ENCODE measurements around the gene FAM131C. TPM values are rescaled to one million over a fixed set of nuclear protein-coding genes. Genes with fewer than 3 reads are reported as not detected.

The FAM131C gene
- total and polyA plus RNA-seq, 2 experiments from 2014 or later, result 0.71 to 1.3 TPM

- H3K36me3 Mint-ChIP-seq (ENCODE audit: low read depth), result no peaks in the 10 kb centered on the region
Measured at GRCh38 chr1:16019644-16020277, 53.7 kb downstream of the FAM131C start.

More at GRCh38 chr1:16019644-16020277, 53.7 kb downstream of the FAM131C start:
- H3K4me1 Mint-ChIP-seq, result peaks cover 44% of the 10 kb centered on the region
- Histone ChIP-seq H3K9me2 (ENCODE audit: insufficient read depth) (no peaks in the 10 kb centered on the region), H3K27me3 (ENCODE audit: insufficient read depth) (no peaks in the 10 kb centered on the region), H3K4me3 (no peak overlapping the region), H3F3A (replicated peaks; ENCODE audit: low read depth) (no peaks in the 10 kb centered on the region), H3K4me2 (no peak overlapping the region), H3K79me2 (replicated peaks; ENCODE audit: insufficient read depth) (no peaks in the 10 kb centered on the region), H3K4me1 (ENCODE audit: insufficient read depth) (peaks cover 19% of the 10 kb centered on the region; the same call in 1 of the 2 replicates), H2AFZ (no peak overlapping the region), H4K20me1 (replicated peaks; ENCODE audit: insufficient read depth) (no peaks in the 10 kb centered on the region), H3K36me3 (ENCODE audit: insufficient read depth) (no peaks in the 10 kb centered on the region), H3K27ac (ENCODE audit: low read depth) (no peak overlapping the region)
- ATAC-seq, result no peak
- no peaks in the 10 kb centered on the region for H3K9me3 Mint-ChIP-seq
- no peak for TF ChIP-seq POLR2AphosphoS5 (IDR thresholded peaks at IDR 0.05; ENCODE audit: low read depth)
- TF ChIP-seq ETS1 (IDR thresholded peaks at IDR 0.05), result no peak
- no peak for TF ChIP-seq REST (IDR thresholded peaks at IDR 0.05; ENCODE audit: unreplicated experiment)
- no peak for TF ChIP-seq STAT1 (IDR thresholded peaks at IDR 0.05; ENCODE audit: unreplicated experiment)
- TF ChIP-seq ZNF462 (CRISPR knock-in tag; IDR thresholded peaks at IDR 0.05), result no peak
- TF ChIP-seq ZNF331 (CRISPR knock-in tag; IDR thresholded peaks at IDR 0.05; ENCODE audit: low read depth), result no peak
- no peak for TF ChIP-seq EZH2 (IDR thresholded peaks at IDR 0.05; ENCODE audit: low read depth, unreplicated experiment)
- TF ChIP-seq NANOG (IDR thresholded peaks at IDR 0.05; ENCODE audit: borderline replicate concordance), result no peak
- no peak for TF ChIP-seq CREB1 (CRISPR knock-in tag; IDR thresholded peaks at IDR 0.05; ENCODE audit: low read depth)
- TF ChIP-seq JUNB (IDR thresholded peaks at IDR 0.05; ENCODE audit: unreplicated experiment), result no peak
- no peak for TF ChIP-seq CTCF (conservative IDR thresholded peaks at IDR 0.05; ENCODE audit: low read depth in 2 of 2)
- no peak for TF ChIP-seq ZNF114 (CRISPR knock-in tag; IDR thresholded peaks at IDR 0.05)
- no peak for TF ChIP-seq EZH2phosphoT487 (IDR thresholded peaks at IDR 0.05; ENCODE audit: unreplicated experiment)
- H3K27me3 Mint-ChIP-seq (ENCODE audit: insufficient read depth, low read depth, poor library complexity), result peaks cover 29% of the 10 kb centered on the region
- no peak overlapping the region for H3K4me3 Mint-ChIP-seq
- DNase-seq (ENCODE audit: low spot score), result no peak
- 0 out of 2 replicates have a peak overlapping the region, but pooled peaks have one; percentile 75 for H3K27ac Mint-ChIP-seq

Data from GM23338 (cell line).